H9 (cell line): ENCODE data around the gene CHKB. TPM values are rescaled to one million over a fixed set of nuclear protein-coding genes. Genes with fewer than 3 reads are reported as not detected.

Experiments used
- DNase-seq: peaks from one replicate; pipeline ENCODE4 v3.0.0-alpha.2; 2017
- H2AFZ ChIP-seq: one replicate; pipeline ENCODE4 v1.6.1; 2013; ENCODE audit warnings: mild to moderate bottlenecking, low read length, control low read depth, moderate library complexity
- H2AK5ac ChIP-seq: 2 replicates; pipeline ENCODE4 v1.6.1; 2013; ENCODE audit warnings: low read length, control low read depth, mixed read lengths; ENCODE audit not compliant: insufficient read length
- H2BK120ac ChIP-seq: one replicate; pipeline ENCODE4 v1.6.1; 2013; ENCODE audit warnings: low read depth, mild to moderate bottlenecking, low read length, control low read depth, inconsistent platforms; ENCODE audit not compliant: poor library complexity, severe bottlenecking
- H2BK12ac ChIP-seq: 2 replicates; pipeline ENCODE4 v1.6.1; 2013; ENCODE audit warnings: low read length, control low read depth, mixed read lengths, low read depth; ENCODE audit not compliant: insufficient read length
- H2BK15ac ChIP-seq: 2 replicates; pipeline ENCODE4 v1.6.1; 2013; ENCODE audit warnings: low read depth, low read length, control low read depth
- H2BK20ac ChIP-seq: one replicate; pipeline ENCODE4 v1.6.1; 2013; ENCODE audit warnings: low read depth, mild to moderate bottlenecking, low read length, control low read depth, inconsistent platforms; ENCODE audit not compliant: poor library complexity, severe bottlenecking
- H2BK5ac ChIP-seq: 2 replicates; pipeline ENCODE4 v1.6.1; 2013; ENCODE audit warnings: low read length, control low read depth, mixed read lengths; ENCODE audit not compliant: insufficient read length
- H3K14ac ChIP-seq: 2 replicates; pipeline ENCODE4 v1.6.1; 2013; ENCODE audit warnings: low read length, control low read depth; ENCODE audit not compliant: insufficient read depth
- H3K18ac ChIP-seq: 2 replicates; pipeline ENCODE4 v1.6.1; 2013; ENCODE audit warnings: low read depth, mild to moderate bottlenecking, mixed read lengths, low read length, control low read depth; ENCODE audit not compliant: insufficient read length
- H3K23ac ChIP-seq: 2 replicates; pipeline ENCODE4 v1.6.1; 2013; ENCODE audit warnings: low read length, control low read depth, mixed read lengths, low read depth; ENCODE audit not compliant: insufficient read length
- H3K23me2 ChIP-seq: 2 replicates; pipeline ENCODE4 v1.6.1; 2013; ENCODE audit warnings: low read depth, mild to moderate bottlenecking, mixed read lengths, low read length, control low read depth; ENCODE audit not compliant: insufficient read length, poor library complexity, severe bottlenecking
- H3K27ac ChIP-seq: 2 replicates; pipeline ENCODE4 v1.5.1; 2013; ENCODE audit warnings: low read length, control low read depth, mixed read lengths, low read depth; ENCODE audit not compliant: insufficient read length
- H3K27me3 ChIP-seq: 2 replicates; pipeline ENCODE4 v1.6.1; 2013; ENCODE audit warnings: low read length, control low read depth, inconsistent platforms; ENCODE audit not compliant: insufficient read depth
- H3K4ac ChIP-seq: 2 replicates; pipeline ENCODE4 v1.6.1; 2013; ENCODE audit warnings: low read depth, mild to moderate bottlenecking, control low read depth, inconsistent platforms, low read length, moderate library complexity
- H3K4me1 ChIP-seq: 2 replicates; pipeline ENCODE4 v1.6.1; 2013; ENCODE audit warnings: low read length, control low read depth, inconsistent platforms; ENCODE audit not compliant: insufficient read depth
- H3K4me2 ChIP-seq: 2 replicates; pipeline ENCODE4 v1.6.1; 2013; ENCODE audit warnings: low read length, control low read depth, mixed read lengths; ENCODE audit not compliant: insufficient read length, insufficient read depth
- H3K56ac ChIP-seq: 2 replicates; pipeline ENCODE4 v1.6.1; 2013; ENCODE audit warnings: low read depth, mild to moderate bottlenecking, mixed read lengths, low read length, control low read depth; ENCODE audit not compliant: insufficient read length
- H3K79me1 ChIP-seq: 2 replicates; pipeline ENCODE4 v1.6.1; 2013; ENCODE audit warnings: low read depth, mild to moderate bottlenecking, moderate library complexity, low read length, control low read depth, inconsistent platforms; ENCODE audit not compliant: insufficient read depth, poor library complexity, severe bottlenecking
- H3K79me2 ChIP-seq: 2 replicates; pipeline ENCODE4 v1.6.1; 2013; ENCODE audit warnings: low read length, control low read depth, inconsistent platforms; ENCODE audit not compliant: insufficient read depth
- H3K9ac ChIP-seq: 2 replicates; pipeline ENCODE4 v1.6.1; 2013; ENCODE audit warnings: low read length, control low read depth, mixed read lengths; ENCODE audit not compliant: insufficient read length; ENCODE audit errors: extremely low read depth
- H3K9me3 ChIP-seq: one replicate; pipeline ENCODE4 v1.6.1; 2013; ENCODE audit warnings: low read depth, low read length, inconsistent platforms; ENCODE audit not compliant: control insufficient read depth
- H3T11ph ChIP-seq: one replicate; pipeline ENCODE4 v1.6.1; 2013; ENCODE audit warnings: mild to moderate bottlenecking, low read length, control low read depth, inconsistent platforms
- H4K20me1 ChIP-seq: one replicate; pipeline ENCODE4 v1.6.1; 2013; ENCODE audit not compliant: control insufficient read depth, insufficient read length, insufficient read depth
- H4K5ac ChIP-seq: 2 replicates; pipeline ENCODE4 v1.6.1; 2013; ENCODE audit warnings: low read depth, mild to moderate bottlenecking, mixed read lengths, low read length, control low read depth; ENCODE audit not compliant: insufficient read length
- H4K8ac ChIP-seq: replicated peaks from 2 replicates; pipeline ENCODE4 v1.6.1; 2013; ENCODE audit warnings: low read length, control low read depth, mixed read lengths, low read depth; ENCODE audit not compliant: insufficient read length
- H4K91ac ChIP-seq: 2 replicates; pipeline ENCODE4 v1.6.1; 2013; ENCODE audit warnings: low read depth, mild to moderate bottlenecking, moderate library complexity, mixed read lengths, low read length, control low read depth; ENCODE audit not compliant: insufficient read length
- H3K27ac Mint-ChIP-seq, 3 experiments: 2 replicates in 2 of 3; 3 replicates in 1 of 3; pipeline ENCODE4 v1.8.0; 2020 to 2021; ENCODE audit warnings: mixed read lengths in 3 of 3, mild to moderate bottlenecking in 1 of 3, moderate library complexity in 1 of 3
- H3K27me3 Mint-ChIP-seq: 2 replicates; pipeline ENCODE4 v1.8.0; 2021; ENCODE audit warnings: low read depth, mild to moderate bottlenecking, moderate library complexity, mixed read lengths
- H3K36me3 Mint-ChIP-seq, 3 experiments: 2 replicates in 2 of 3; 3 replicates in 1 of 3; pipeline ENCODE4 v1.8.0; 2020 to 2021; ENCODE audit warnings: low read depth in 3 of 3, mixed read lengths in 3 of 3; ENCODE audit not compliant: insufficient read depth in 1 of 3
- H3K4me1 Mint-ChIP-seq, 2 experiments: 2 replicates each; pipeline ENCODE4 v1.8.0; 2020; ENCODE audit warnings: mixed read lengths in 2 of 2
- H3K4me3 Mint-ChIP-seq, 2 experiments: 2 replicates in 1 of 2; 3 replicates in 1 of 2; pipeline ENCODE4 v1.8.0; 2020 to 2021; ENCODE audit warnings: mild to moderate bottlenecking in 2 of 2, mixed read lengths in 2 of 2, moderate library complexity in 1 of 2
- H3K9me3 Mint-ChIP-seq, 2 experiments: 2 replicates in 1 of 2; 3 replicates in 1 of 2; pipeline ENCODE4 v1.8.0; 2020; ENCODE audit warnings: mild to moderate bottlenecking in 2 of 2, mixed read lengths in 2 of 2, moderate library complexity in 1 of 2
- WGBS: extraction: QIAGEN DNeasy Blood & Tissue Kit; methylation state at CpG from one replicate; pipeline ENCODE4 v1.1.7; 2013; ENCODE audit warnings: missing lambda C conversion rate, low lambda C conversion rate, mixed read lengths; ENCODE audit not compliant: insufficient read length; ENCODE audit errors: extremely low coverage; 5-methylcytosine and 5-hydroxymethylcytosine counted together
- total RNA-seq: library from RNA; stranded (reverse); gene quantifications from 2 replicates; pipeline ENCODE4 v1.2.1, GENCODE V29; 2021
- TF ChIP-seq, protein P1 (sequence below): fragments of 200-600 bp; sonication (generic); conservative IDR thresholded peaks from 3 replicates; pipeline ENCODE4 v1.8.0; 2021; ENCODE audit warnings: antibody characterized with exemption, mild to moderate bottlenecking

Gene CHKB
- total RNA-seq, 1 experiment from 2014 or later = 64.9 TPM

DNA sequence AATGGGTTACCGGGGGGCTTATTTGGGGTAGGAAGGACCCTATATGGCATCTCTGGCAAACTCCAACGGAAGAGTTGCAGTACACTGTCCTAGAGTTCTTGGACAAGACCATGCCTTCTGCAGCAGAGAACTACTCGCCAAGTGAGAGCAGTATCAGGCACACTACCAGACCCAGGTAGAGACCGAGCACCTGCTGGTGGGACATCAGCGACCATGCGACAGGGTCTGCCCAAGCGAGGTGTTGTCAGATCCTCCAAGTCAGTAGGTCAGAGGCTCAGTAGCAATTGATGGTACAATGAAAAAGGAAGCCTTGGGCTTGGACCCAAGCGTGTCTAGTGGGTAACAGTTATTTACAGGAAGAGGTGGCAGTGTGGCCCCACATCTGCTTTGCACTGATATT is 3.1 kb upstream of the CHKB start:
- H3K4me2 ChIP-seq = no peak overlapping the region
- Mint-ChIP-seq H3K27me3 (peaks cover 18% of the 10 kb centered on the region), H3K36me3 (peaks cover 0 to 2% (median 0%) of the 10 kb centered on the region in 3 experiments; a peak in 1 of 7 replicates), H3K9me3 (no peaks in the 10 kb centered on the region), H3K27ac (no peak overlapping the region; a peak in 1 of 7 replicates), H3K4me1 (peaks cover 14 to 23% of the 10 kb centered on the region in 2 experiments), H3K4me3 (no peak overlapping the region)
- peaks cover 4% of the 10 kb centered on the region for H3K79me1 ChIP-seq
- no peak for DNase-seq
- no peak overlapping the region for H3K14ac ChIP-seq
- WGBS = no CpG with 5 or more reads among the region's 8 CpGs
- H3K79me2 ChIP-seq = no peaks in the 10 kb centered on the region
- no peak overlapping the region for H2BK120ac ChIP-seq
- H3K56ac ChIP-seq = no peak overlapping the region
- no peak overlapping the region for H3K9ac ChIP-seq
- TF ChIP-seq, protein P1, sequence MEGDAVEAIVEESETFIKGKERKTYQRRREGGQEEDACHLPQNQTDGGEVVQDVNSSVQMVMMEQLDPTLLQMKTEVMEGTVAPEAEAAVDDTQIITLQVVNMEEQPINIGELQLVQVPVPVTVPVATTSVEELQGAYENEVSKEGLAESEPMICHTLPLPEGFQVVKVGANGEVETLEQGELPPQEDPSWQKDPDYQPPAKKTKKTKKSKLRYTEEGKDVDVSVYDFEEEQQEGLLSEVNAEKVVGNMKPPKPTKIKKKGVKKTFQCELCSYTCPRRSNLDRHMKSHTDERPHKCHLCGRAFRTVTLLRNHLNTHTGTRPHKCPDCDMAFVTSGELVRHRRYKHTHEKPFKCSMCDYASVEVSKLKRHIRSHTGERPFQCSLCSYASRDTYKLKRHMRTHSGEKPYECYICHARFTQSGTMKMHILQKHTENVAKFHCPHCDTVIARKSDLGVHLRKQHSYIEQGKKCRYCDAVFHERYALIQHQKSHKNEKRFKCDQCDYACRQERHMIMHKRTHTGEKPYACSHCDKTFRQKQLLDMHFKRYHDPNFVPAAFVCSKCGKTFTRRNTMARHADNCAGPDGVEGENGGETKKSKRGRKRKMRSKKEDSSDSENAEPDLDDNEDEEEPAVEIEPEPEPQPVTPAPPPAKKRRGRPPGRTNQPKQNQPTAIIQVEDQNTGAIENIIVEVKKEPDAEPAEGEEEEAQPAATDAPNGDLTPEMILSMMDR = no peak
- H2BK12ac ChIP-seq = no peak overlapping the region
- H2BK20ac ChIP-seq = no peak overlapping the region
- H3T11ph ChIP-seq = no peak overlapping the region
- no peak overlapping the region for H2BK5ac ChIP-seq
- no peak overlapping the region for H4K91ac ChIP-seq
- no peaks in the 10 kb centered on the region for H4K20me1 ChIP-seq
- no peak overlapping the region for H3K23ac ChIP-seq
- H3K4me1 ChIP-seq = peaks cover 2% of the 10 kb centered on the region; the same call in 1 of the 2 replicates
- no peak overlapping the region for H3K4ac ChIP-seq
- H3K23me2 ChIP-seq = no peaks in the 10 kb centered on the region
- H3K18ac ChIP-seq = no peak overlapping the region
- no peak overlapping the region for H4K8ac ChIP-seq
- H2AFZ ChIP-seq = no peak overlapping the region
- no peaks in the 10 kb centered on the region for H3K9me3 ChIP-seq
- no peak overlapping the region for H2BK15ac ChIP-seq
- H2AK5ac ChIP-seq = no peak overlapping the region
- no peaks in the 10 kb centered on the region for H3K27me3 ChIP-seq
- no peak overlapping the region for H3K27ac ChIP-seq
- H4K5ac ChIP-seq = no peak overlapping the region
